ENCODE data around the gene PPP1R8.

DNA sequence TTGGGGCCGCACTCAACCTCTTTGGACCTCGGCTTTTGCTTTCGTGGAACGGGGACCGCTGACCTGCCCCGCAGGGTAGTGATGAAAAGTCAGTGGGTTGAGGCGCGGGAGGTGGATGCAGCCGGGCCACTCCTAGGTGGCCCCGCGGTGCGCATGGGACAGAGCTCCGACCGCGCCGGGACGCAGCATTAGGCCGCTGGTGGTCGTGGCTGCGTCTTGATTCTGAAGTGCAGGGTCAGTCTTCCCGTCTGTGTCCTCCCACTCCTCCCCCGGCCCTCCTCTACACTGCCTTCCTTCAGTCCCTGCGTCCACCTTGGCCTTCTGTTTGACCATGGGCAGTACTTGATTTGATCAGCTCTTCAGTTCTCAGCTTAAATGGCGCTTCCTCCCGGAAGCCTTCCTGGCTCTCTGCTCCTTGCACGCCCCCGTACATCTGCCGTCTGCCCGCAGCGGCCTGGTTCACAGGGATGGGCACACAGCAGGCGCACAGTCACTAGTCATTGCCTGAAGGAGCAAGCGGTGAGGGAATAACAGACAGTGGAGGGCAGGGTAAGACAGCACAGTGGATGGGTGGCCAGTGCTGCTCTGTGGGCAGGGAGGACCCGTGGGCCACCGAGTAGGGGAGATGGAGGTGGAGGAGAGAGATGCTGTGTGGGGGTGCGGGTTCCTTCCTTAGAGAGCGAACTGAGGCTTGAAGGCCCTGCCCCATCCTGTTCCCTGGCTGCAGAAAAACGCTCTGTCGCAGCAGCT is 42.4 kb downstream of the PPP1R8 start:
- TF ChIP-seq, protein P1, sequence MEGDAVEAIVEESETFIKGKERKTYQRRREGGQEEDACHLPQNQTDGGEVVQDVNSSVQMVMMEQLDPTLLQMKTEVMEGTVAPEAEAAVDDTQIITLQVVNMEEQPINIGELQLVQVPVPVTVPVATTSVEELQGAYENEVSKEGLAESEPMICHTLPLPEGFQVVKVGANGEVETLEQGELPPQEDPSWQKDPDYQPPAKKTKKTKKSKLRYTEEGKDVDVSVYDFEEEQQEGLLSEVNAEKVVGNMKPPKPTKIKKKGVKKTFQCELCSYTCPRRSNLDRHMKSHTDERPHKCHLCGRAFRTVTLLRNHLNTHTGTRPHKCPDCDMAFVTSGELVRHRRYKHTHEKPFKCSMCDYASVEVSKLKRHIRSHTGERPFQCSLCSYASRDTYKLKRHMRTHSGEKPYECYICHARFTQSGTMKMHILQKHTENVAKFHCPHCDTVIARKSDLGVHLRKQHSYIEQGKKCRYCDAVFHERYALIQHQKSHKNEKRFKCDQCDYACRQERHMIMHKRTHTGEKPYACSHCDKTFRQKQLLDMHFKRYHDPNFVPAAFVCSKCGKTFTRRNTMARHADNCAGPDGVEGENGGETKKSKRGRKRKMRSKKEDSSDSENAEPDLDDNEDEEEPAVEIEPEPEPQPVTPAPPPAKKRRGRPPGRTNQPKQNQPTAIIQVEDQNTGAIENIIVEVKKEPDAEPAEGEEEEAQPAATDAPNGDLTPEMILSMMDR (IDR thresholded peaks at IDR 0.05): no peak
- TF ChIP-seq, protein P2, sequence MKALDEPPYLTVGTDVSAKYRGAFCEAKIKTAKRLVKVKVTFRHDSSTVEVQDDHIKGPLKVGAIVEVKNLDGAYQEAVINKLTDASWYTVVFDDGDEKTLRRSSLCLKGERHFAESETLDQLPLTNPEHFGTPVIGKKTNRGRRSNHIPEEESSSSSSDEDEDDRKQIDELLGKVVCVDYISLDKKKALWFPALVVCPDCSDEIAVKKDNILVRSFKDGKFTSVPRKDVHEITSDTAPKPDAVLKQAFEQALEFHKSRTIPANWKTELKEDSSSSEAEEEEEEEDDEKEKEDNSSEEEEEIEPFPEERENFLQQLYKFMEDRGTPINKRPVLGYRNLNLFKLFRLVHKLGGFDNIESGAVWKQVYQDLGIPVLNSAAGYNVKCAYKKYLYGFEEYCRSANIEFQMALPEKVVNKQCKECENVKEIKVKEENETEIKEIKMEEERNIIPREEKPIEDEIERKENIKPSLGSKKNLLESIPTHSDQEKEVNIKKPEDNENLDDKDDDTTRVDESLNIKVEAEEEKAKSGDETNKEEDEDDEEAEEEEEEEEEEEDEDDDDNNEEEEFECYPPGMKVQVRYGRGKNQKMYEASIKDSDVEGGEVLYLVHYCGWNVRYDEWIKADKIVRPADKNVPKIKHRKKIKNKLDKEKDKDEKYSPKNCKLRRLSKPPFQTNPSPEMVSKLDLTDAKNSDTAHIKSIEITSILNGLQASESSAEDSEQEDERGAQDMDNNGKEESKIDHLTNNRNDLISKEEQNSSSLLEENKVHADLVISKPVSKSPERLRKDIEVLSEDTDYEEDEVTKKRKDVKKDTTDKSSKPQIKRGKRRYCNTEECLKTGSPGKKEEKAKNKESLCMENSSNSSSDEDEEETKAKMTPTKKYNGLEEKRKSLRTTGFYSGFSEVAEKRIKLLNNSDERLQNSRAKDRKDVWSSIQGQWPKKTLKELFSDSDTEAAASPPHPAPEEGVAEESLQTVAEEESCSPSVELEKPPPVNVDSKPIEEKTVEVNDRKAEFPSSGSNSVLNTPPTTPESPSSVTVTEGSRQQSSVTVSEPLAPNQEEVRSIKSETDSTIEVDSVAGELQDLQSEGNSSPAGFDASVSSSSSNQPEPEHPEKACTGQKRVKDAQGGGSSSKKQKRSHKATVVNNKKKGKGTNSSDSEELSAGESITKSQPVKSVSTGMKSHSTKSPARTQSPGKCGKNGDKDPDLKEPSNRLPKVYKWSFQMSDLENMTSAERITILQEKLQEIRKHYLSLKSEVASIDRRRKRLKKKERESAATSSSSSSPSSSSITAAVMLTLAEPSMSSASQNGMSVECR (CRISPR knock-in tag; IDR thresholded peaks at IDR 0.05; ENCODE audit: borderline replicate concordance): no peak
- TF ChIP-seq, protein P3, sequence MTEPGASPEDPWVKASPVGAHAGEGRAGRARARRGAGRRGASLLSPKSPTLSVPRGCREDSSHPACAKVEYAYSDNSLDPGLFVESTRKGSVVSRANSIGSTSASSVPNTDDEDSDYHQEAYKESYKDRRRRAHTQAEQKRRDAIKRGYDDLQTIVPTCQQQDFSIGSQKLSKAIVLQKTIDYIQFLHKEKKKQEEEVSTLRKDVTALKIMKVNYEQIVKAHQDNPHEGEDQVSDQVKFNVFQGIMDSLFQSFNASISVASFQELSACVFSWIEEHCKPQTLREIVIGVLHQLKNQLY (CRISPR knock-in tag; IDR thresholded peaks at IDR 0.05): no peak
- TF ChIP-seq, protein P4, sequence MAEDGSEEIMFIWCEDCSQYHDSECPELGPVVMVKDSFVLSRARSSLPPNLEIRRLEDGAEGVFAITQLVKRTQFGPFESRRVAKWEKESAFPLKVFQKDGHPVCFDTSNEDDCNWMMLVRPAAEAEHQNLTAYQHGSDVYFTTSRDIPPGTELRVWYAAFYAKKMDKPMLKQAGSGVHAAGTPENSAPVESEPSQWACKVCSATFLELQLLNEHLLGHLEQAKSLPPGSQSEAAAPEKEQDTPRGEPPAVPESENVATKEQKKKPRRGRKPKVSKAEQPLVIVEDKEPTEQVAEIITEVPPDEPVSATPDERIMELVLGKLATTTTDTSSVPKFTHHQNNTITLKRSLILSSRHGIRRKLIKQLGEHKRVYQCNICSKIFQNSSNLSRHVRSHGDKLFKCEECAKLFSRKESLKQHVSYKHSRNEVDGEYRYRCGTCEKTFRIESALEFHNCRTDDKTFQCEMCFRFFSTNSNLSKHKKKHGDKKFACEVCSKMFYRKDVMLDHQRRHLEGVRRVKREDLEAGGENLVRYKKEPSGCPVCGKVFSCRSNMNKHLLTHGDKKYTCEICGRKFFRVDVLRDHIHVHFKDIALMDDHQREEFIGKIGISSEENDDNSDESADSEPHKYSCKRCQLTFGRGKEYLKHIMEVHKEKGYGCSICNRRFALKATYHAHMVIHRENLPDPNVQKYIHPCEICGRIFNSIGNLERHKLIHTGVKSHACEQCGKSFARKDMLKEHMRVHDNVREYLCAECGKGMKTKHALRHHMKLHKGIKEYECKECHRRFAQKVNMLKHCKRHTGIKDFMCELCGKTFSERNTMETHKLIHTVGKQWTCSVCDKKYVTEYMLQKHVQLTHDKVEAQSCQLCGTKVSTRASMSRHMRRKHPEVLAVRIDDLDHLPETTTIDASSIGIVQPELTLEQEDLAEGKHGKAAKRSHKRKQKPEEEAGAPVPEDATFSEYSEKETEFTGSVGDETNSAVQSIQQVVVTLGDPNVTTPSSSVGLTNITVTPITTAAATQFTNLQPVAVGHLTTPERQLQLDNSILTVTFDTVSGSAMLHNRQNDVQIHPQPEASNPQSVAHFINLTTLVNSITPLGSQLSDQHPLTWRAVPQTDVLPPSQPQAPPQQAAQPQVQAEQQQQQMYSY (CRISPR knock-in tag; IDR thresholded peaks at IDR 0.05): no peak
- no peak for TF ChIP-seq SP1 (CRISPR knock-in tag; conservative IDR thresholded peaks at IDR 0.05)
- TF ChIP-seq, protein P5, sequence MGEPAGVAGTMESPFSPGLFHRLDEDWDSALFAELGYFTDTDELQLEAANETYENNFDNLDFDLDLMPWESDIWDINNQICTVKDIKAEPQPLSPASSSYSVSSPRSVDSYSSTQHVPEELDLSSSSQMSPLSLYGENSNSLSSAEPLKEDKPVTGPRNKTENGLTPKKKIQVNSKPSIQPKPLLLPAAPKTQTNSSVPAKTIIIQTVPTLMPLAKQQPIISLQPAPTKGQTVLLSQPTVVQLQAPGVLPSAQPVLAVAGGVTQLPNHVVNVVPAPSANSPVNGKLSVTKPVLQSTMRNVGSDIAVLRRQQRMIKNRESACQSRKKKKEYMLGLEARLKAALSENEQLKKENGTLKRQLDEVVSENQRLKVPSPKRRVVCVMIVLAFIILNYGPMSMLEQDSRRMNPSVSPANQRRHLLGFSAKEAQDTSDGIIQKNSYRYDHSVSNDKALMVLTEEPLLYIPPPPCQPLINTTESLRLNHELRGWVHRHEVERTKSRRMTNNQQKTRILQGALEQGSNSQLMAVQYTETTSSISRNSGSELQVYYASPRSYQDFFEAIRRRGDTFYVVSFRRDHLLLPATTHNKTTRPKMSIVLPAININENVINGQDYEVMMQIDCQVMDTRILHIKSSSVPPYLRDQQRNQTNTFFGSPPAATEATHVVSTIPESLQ (CRISPR knock-in tag; IDR thresholded peaks at IDR 0.05): no peak
- 0 out of 2 replicates have a peak, but pooled peaks have one; percentile 15 for TF ChIP-seq ETV6 (CRISPR knock-in tag; IDR thresholded peaks at IDR 0.05)
- no peak for TF ChIP-seq ESRRA (CRISPR knock-in tag; IDR thresholded peaks at IDR 0.05; ENCODE audit: borderline replicate concordance)
- TF ChIP-seq ZNF121 (CRISPR knock-in tag; IDR thresholded peaks at IDR 0.05): peak; percentile 56; the same call in 1 of the 2 replicates
- TF ChIP-seq, protein P6, sequence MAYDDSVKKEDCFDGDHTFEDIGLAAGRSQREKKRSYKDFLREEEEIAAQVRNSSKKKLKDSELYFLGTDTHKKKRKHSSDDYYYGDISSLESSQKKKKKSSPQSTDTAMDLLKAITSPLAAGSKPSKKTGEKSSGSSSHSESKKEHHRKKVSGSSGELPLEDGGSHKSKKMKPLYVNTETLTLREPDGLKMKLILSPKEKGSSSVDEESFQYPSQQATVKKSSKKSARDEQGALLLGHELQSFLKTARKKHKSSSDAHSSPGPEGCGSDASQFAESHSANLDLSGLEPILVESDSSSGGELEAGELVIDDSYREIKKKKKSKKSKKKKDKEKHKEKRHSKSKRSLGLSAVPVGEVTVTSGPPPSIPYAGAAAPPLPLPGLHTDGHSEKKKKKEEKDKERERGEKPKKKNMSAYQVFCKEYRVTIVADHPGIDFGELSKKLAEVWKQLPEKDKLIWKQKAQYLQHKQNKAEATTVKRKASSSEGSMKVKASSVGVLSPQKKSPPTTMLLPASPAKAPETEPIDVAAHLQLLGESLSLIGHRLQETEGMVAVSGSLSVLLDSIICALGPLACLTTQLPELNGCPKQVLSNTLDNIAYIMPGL (CRISPR knock-in tag; IDR thresholded peaks at IDR 0.05): no peak

Measured in WTC11 (cell line).